ENCODE results near the gene ERFE. TPM values are rescaled to one million over a fixed set of nuclear protein-coding genes. Genes with fewer than 3 reads are reported as not detected.

The ERFE gene
- polyA plus RNA-seq, 1 experiment: 2.9 TPM

- DNase-seq (ENCODE audit: low read depth): no peak
- CTCF ChIA-PET: interaction anchor here (1.3 kb wide), 1 partner anchor 9 kb away, joined by 4 read pairs; no protein-coding TSS in a partner anchor
- TF ChIP-seq, protein P1, sequence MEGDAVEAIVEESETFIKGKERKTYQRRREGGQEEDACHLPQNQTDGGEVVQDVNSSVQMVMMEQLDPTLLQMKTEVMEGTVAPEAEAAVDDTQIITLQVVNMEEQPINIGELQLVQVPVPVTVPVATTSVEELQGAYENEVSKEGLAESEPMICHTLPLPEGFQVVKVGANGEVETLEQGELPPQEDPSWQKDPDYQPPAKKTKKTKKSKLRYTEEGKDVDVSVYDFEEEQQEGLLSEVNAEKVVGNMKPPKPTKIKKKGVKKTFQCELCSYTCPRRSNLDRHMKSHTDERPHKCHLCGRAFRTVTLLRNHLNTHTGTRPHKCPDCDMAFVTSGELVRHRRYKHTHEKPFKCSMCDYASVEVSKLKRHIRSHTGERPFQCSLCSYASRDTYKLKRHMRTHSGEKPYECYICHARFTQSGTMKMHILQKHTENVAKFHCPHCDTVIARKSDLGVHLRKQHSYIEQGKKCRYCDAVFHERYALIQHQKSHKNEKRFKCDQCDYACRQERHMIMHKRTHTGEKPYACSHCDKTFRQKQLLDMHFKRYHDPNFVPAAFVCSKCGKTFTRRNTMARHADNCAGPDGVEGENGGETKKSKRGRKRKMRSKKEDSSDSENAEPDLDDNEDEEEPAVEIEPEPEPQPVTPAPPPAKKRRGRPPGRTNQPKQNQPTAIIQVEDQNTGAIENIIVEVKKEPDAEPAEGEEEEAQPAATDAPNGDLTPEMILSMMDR (IDR thresholded peaks at IDR 0.05; ENCODE audit: insufficient read depth, low read depth, low read length): no peak
- POLR2A ChIA-PET: no interaction called here
- Histone ChIP-seq H3K27me3 (ENCODE audit: control insufficient read depth, insufficient read depth, low read length) (no peaks in the 10 kb centered on the region), H3K36me3 (ENCODE audit: control insufficient read depth, insufficient read depth, low read length) (no peaks in the 10 kb centered on the region), H3K4me3 (ENCODE audit: low read depth, low read length) (no peak overlapping the region)
These were observed 24.4 kb upstream of the ERFE start for GRCh38 chr2:238134393-238134785.

DNA sequence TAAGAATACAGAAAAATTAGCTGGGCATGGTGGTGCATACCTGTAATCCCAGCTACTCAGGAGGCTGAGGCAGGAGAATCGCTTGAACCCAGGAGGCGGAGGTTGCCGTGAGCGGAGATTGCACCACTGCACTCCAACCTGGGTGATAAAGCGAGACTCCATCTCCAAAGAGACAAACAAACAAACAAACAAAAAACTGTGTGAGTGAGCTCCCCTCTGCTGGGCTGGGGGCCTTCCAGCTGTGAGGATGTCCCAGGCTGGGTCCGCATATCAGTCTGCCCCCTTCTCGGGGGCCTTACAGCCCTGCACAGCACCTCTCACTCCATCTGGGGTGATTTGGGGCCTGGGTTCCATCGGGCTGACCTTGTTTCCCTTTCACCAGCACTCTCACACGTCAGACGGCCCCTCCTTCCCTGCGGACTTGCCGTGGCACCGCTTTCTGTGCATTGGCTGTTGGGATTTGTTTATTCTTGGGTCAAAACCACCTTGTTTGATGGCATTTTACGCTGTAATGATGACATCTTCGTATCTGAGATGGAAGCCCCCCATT lies 23.1 kb upstream of the ERFE start:
- ChIA-PET CTCF (no interaction called here), POLR2A (no interaction called here)
- H3K27me3 ChIP-seq (ENCODE audit: control insufficient read depth, insufficient read depth, low read length): no peaks in the 10 kb centered on the region
- H3K36me3 ChIP-seq (ENCODE audit: control insufficient read depth, insufficient read depth, low read length): no peaks in the 10 kb centered on the region
- no peak for DNase-seq (ENCODE audit: low read depth)
- TF ChIP-seq, protein P1 (IDR thresholded peaks at IDR 0.05; ENCODE audit: insufficient read depth, low read depth, low read length): no peak
- no peak overlapping the region for H3K4me3 ChIP-seq (ENCODE audit: low read depth, low read length)

DNA sequence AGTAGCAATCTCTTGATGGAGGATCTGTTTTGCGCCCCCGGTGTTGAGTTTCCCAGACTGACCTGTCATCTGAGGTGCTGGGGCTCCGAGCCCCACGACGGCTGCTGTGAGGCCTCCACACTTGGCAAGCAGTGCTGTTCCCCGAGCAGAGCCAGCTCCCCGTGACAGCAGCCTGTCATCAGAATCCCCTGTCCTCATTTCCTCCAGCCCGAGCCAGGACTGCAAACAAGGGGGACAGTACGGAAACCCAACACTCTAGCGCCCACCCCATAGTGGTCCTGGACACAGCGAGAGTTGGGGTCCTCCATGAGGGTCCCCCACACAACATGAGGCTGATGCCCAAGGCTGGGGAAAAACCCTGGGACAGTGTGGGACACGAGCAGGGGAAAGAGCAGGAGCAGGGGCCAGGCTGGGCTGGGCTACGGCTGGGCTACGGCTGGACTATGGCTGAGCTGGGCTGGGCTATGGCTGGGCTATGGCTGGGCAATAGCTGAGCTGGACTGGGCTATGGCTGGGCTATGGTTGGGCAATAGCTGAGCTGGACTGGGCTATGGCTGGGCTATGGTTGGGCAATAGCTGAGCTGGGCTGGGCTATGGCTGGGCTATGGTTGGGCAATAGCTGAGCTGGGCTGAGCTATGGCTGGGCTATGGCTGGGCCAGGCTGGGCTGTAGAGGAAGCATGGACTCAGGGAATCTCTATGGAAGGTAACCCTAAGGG lies 21.8 kb upstream of the ERFE start:
- ChIA-PET CTCF (interaction anchor here (1.6 to 1.8 kb wide), 2 partner anchors 10 to 40 kb away, joined by 3 to 5 read pairs; no protein-coding TSS in a partner anchor), POLR2A (no interaction called here)
- TF ChIP-seq, protein P1 (IDR thresholded peaks at IDR 0.05; ENCODE audit: insufficient read depth, low read depth, low read length): no peak
- H3K27me3 ChIP-seq (ENCODE audit: control insufficient read depth, insufficient read depth, low read length): no peaks in the 10 kb centered on the region
- DNase-seq (ENCODE audit: low read depth): no peak
- no peak overlapping the region for H3K4me3 ChIP-seq (ENCODE audit: low read depth, low read length)
- no peaks in the 10 kb centered on the region for H3K36me3 ChIP-seq (ENCODE audit: control insufficient read depth, insufficient read depth, low read length)

DNA sequence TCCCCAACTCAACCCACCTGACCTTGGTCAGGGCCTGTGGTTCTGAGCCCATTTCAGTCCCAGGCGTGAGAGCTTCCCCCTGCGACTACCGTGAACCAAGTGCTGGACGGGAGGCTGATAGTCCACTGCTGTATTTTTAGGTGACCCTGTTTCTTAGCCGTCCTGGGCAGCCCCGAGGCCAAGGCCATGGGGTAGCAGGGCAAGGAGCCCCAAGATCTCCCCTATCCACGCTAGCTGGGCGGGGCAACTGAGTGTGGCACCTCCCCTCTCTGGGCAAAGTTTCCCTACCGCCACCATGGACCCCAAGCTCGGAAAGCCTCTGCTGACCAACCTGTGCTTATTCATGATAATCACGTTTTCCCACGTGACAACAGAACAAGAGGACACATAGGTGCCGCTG lies 20.9 kb upstream of the ERFE start:
- Histone ChIP-seq H3K27me3 (ENCODE audit: control insufficient read depth, insufficient read depth, low read length) (no peaks in the 10 kb centered on the region), H3K36me3 (ENCODE audit: control insufficient read depth, insufficient read depth, low read length) (no peaks in the 10 kb centered on the region), H3K4me3 (ENCODE audit: low read depth, low read length) (no peak overlapping the region)
- DNase-seq (ENCODE audit: low read depth): no peak
- ChIA-PET CTCF (interaction anchor here (1.6 to 1.8 kb wide), 2 partner anchors 11 to 39 kb away, joined by 3 to 5 read pairs; no protein-coding TSS in a partner anchor), POLR2A (no interaction called here)
- TF ChIP-seq, protein P1 (IDR thresholded peaks at IDR 0.05; ENCODE audit: insufficient read depth, low read depth, low read length): no peak

- ChIA-PET POLR2A (no interaction called here), CTCF (interaction anchor here (1.3 to 1.8 kb wide), 2 partner anchors 11 to 114 kb away, joined by 3 to 5 read pairs; no protein-coding TSS in a partner anchor)
- Histone ChIP-seq H3K27me3 (ENCODE audit: control insufficient read depth, insufficient read depth, low read length) (no peaks in the 10 kb centered on the region), H3K36me3 (ENCODE audit: control insufficient read depth, insufficient read depth, low read length) (no peaks in the 10 kb centered on the region), H3K4me3 (ENCODE audit: low read depth, low read length) (no peak within 1 kb of the TSS)
- DNase-seq (ENCODE audit: low read depth): no peak
- TF ChIP-seq, protein P1 (IDR thresholded peaks at IDR 0.05; ENCODE audit: insufficient read depth, low read depth, low read length): no peak
These were observed 20.2 kb upstream of the ERFE start, which contains the start of gene KLHL30 for GRCh38 chr2:238138331-238139195. Gene KLHL30 (plus strand): TSS chr2:238138668. CDS start chr2:238140755, 2,087 bp downstream.
